Measurements from ENCODE around the gene PWWP2B.

PWWP2B gene

GRCh38 chr10:132373241-132373955 is 23.6 kb upstream of the PWWP2B start:
- Histone ChIP-seq H3K4me3 (ENCODE audit: low read depth in 1 of 2, low read length in 1 of 2) (no peak overlapping the region), H3K9me3 (no peaks in the 10 kb centered on the region), H3K27ac (no peak overlapping the region), H3K27me3 (peaks cover 20% of the 10 kb centered on the region), H3K36me3 (no peaks in the 10 kb centered on the region), H3K4me1 (ENCODE audit: control insufficient read depth in 1 of 2, insufficient read depth in 1 of 2, low read depth in 1 of 2, low read length in 1 of 2) (peaks cover 4 to 5% of the 10 kb centered on the region in 2 experiments)
- no peak for TF ChIP-seq CTCF (IDR thresholded peaks at IDR 0.05)

GRCh38 chr10:132374176-132374575 is 22.8 kb upstream of the PWWP2B start:
- Histone ChIP-seq H3K36me3 (no peaks in the 10 kb centered on the region), H3K4me3 (ENCODE audit: low read depth in 1 of 2, low read length in 1 of 2) (no peak overlapping the region), H3K9me3 (no peaks in the 10 kb centered on the region), H3K27me3 (peaks cover 20% of the 10 kb centered on the region), H3K27ac (no peak overlapping the region), H3K4me1 (ENCODE audit: control insufficient read depth in 1 of 2, insufficient read depth in 1 of 2, low read depth in 1 of 2, low read length in 1 of 2) (peaks cover 4 to 5% of the 10 kb centered on the region in 2 experiments)
- TF ChIP-seq CTCF (IDR thresholded peaks at IDR 0.05) = no peak

GRCh38 chr10:132374612-132375011 is 22.4 kb upstream of the PWWP2B start:
- Histone ChIP-seq H3K4me3 (ENCODE audit: low read depth in 1 of 2, low read length in 1 of 2) (no peak overlapping the region), H3K36me3 (no peaks in the 10 kb centered on the region), H3K27me3 (peaks cover 20% of the 10 kb centered on the region), H3K4me1 (ENCODE audit: control insufficient read depth in 1 of 2, insufficient read depth in 1 of 2, low read depth in 1 of 2, low read length in 1 of 2) (peaks cover 4 to 5% of the 10 kb centered on the region in 2 experiments), H3K9me3 (no peaks in the 10 kb centered on the region), H3K27ac (no peak overlapping the region)
- TF ChIP-seq CTCF (IDR thresholded peaks at IDR 0.05) = no peak

GRCh38 chr10:132375116-132375794 is 21.7 kb upstream of the PWWP2B start:
- H3K9me3 ChIP-seq = no peaks in the 10 kb centered on the region
- H3K4me3 ChIP-seq (ENCODE audit: low read depth in 1 of 2, low read length in 1 of 2) = no peak overlapping the region
- H3K36me3 ChIP-seq = no peaks in the 10 kb centered on the region
- no peak overlapping the region for H3K27ac ChIP-seq
- H3K4me1 ChIP-seq (ENCODE audit: control insufficient read depth in 1 of 2, insufficient read depth in 1 of 2, low read depth in 1 of 2, low read length in 1 of 2) = peaks cover 4 to 5% of the 10 kb centered on the region in 2 experiments
- H3K27me3 ChIP-seq = peaks cover 20% of the 10 kb centered on the region
- no peak for TF ChIP-seq CTCF (IDR thresholded peaks at IDR 0.05)

GRCh38 chr10:132375795-132376297 is 21.2 kb upstream of the PWWP2B start:
- TF ChIP-seq CTCF (IDR thresholded peaks at IDR 0.05) = no peak
- Histone ChIP-seq H3K4me1 (ENCODE audit: control insufficient read depth in 1 of 2, insufficient read depth in 1 of 2, low read depth in 1 of 2, low read length in 1 of 2) (peaks cover 4 to 5% of the 10 kb centered on the region in 2 experiments), H3K27ac (no peak overlapping the region), H3K9me3 (no peaks in the 10 kb centered on the region), H3K36me3 (no peaks in the 10 kb centered on the region), H3K27me3 (peaks cover 20% of the 10 kb centered on the region), H3K4me3 (ENCODE audit: low read depth in 1 of 2, low read length in 1 of 2) (no peak overlapping the region)

All from neutrophil (primary cell).